T-helper 1 cell treated with Interleukin-12 subunit alpha and Interleukin-12 subunit beta and Interleukin-4 antibody, amounts not matched to agents 30 μg/mL and 1 μg/mL, for 36 hours (primary cell): ENCODE measurements around the gene UNC5A.

Experiments used
- H3K27ac Mint-ChIP-seq: one replicate; pipeline ENCODE4 v1.8.0; 2021; ENCODE audit warnings: mild to moderate bottlenecking, mixed read lengths
- H3K27me3 Mint-ChIP-seq: one replicate; pipeline ENCODE4 v1.8.0; 2021; ENCODE audit warnings: low read depth, mixed read lengths
- H3K36me3 Mint-ChIP-seq: one replicate; pipeline ENCODE4 v1.8.0; 2021; ENCODE audit warnings: low read depth, mixed read lengths
- H3K4me1 Mint-ChIP-seq: one replicate; pipeline ENCODE4 v1.8.0; 2021; ENCODE audit warnings: low read depth, mixed read lengths
- H3K4me3 Mint-ChIP-seq: one replicate; pipeline ENCODE4 v1.8.0; 2021; ENCODE audit warnings: mild to moderate bottlenecking, moderate library complexity, mixed read lengths
- H3K9me3 Mint-ChIP-seq: one replicate; pipeline ENCODE4 v1.8.0; 2021; ENCODE audit warnings: mixed read lengths

The UNC5A gene

GRCh38 chr5:176847726-176848290 is 37.4 kb downstream of the UNC5A start:
- Mint-ChIP-seq H3K9me3 (no peaks in the 10 kb centered on the region), H3K4me3 (no peak overlapping the region), H3K4me1 (no peaks in the 10 kb centered on the region), H3K36me3 (no peaks in the 10 kb centered on the region), H3K27me3 (peaks cover 7% of the 10 kb centered on the region), H3K27ac (no peak overlapping the region)

GRCh38 chr5:176848651-176849050 is 38.3 kb downstream of the UNC5A start:
- no peaks in the 10 kb centered on the region for H3K36me3 Mint-ChIP-seq
- H3K27me3 Mint-ChIP-seq, result peaks cover 7% of the 10 kb centered on the region
- H3K27ac Mint-ChIP-seq, result no peak overlapping the region
- no peaks in the 10 kb centered on the region for H3K4me1 Mint-ChIP-seq
- H3K9me3 Mint-ChIP-seq, result no peaks in the 10 kb centered on the region
- H3K4me3 Mint-ChIP-seq, result no peak overlapping the region

GRCh38 chr5:176849611-176850227 is 39.4 kb downstream of the UNC5A start:
- Mint-ChIP-seq H3K9me3 (no peaks in the 10 kb centered on the region), H3K36me3 (no peaks in the 10 kb centered on the region), H3K4me1 (no peaks in the 10 kb centered on the region), H3K27ac (no peak overlapping the region), H3K27me3 (peaks cover 7% of the 10 kb centered on the region), H3K4me3 (no peak overlapping the region)

GRCh38 chr5:176850371-176851245 is 40.2 kb downstream of the UNC5A start:
- Mint-ChIP-seq H3K9me3 (no peaks in the 10 kb centered on the region), H3K4me1 (no peaks in the 10 kb centered on the region), H3K27me3 (peaks cover 5% of the 10 kb centered on the region), H3K27ac (no peak overlapping the region), H3K4me3 (no peak overlapping the region), H3K36me3 (no peaks in the 10 kb centered on the region)

- Mint-ChIP-seq H3K27me3 (no peaks in the 10 kb centered on the region), H3K4me3 (no peak overlapping the region)
Observed at GRCh38 chr5:176851380-176851779, 41.0 kb downstream of the UNC5A start.

GRCh38 chr5:176851871-176852658 is 41.7 kb downstream of the UNC5A start:
- H3K9me3 Mint-ChIP-seq, result no peaks in the 10 kb centered on the region
- no peak overlapping the region for H3K4me3 Mint-ChIP-seq
- no peaks in the 10 kb centered on the region for H3K36me3 Mint-ChIP-seq
- no peaks in the 10 kb centered on the region for H3K27me3 Mint-ChIP-seq
- H3K27ac Mint-ChIP-seq, result no peak overlapping the region
- H3K4me1 Mint-ChIP-seq, result no peaks in the 10 kb centered on the region

More at GRCh38 chr5:176851380-176851779, 41.0 kb downstream of the UNC5A start:
- H3K9me3 Mint-ChIP-seq, result no peaks in the 10 kb centered on the region
- H3K36me3 Mint-ChIP-seq, result no peaks in the 10 kb centered on the region
- no peak overlapping the region for H3K27ac Mint-ChIP-seq
- no peaks in the 10 kb centered on the region for H3K4me1 Mint-ChIP-seq

GRCh38 chr5:176853151-176853778 is 42.9 kb downstream of the UNC5A start:
- Mint-ChIP-seq H3K4me3 (no peak overlapping the region), H3K9me3 (no peaks in the 10 kb centered on the region), H3K4me1 (no peaks in the 10 kb centered on the region), H3K36me3 (no peaks in the 10 kb centered on the region), H3K27me3 (no peaks in the 10 kb centered on the region), H3K27ac (no peak overlapping the region)

- Mint-ChIP-seq H3K27me3 (no peaks in the 10 kb centered on the region), H3K4me3 (no peak overlapping the region), H3K4me1 (no peaks in the 10 kb centered on the region), H3K27ac (no peak overlapping the region), H3K9me3 (no peaks in the 10 kb centered on the region), H3K36me3 (no peaks in the 10 kb centered on the region)
Observed at GRCh38 chr5:176854164-176854563, 43.8 kb downstream of the UNC5A start.

- no peak overlapping the region for H3K4me3 Mint-ChIP-seq
- no peaks in the 10 kb centered on the region for H3K36me3 Mint-ChIP-seq
- no peaks in the 10 kb centered on the region for H3K9me3 Mint-ChIP-seq
- no peaks in the 10 kb centered on the region for H3K27me3 Mint-ChIP-seq
- no peak overlapping the region for H3K27ac Mint-ChIP-seq
- H3K4me1 Mint-ChIP-seq, result no peaks in the 10 kb centered on the region
Observed at GRCh38 chr5:176855598-176855997, 45.2 kb downstream of the UNC5A start.

GRCh38 chr5:176856746-176857145 is 46.4 kb downstream of the UNC5A start:
- no peaks in the 10 kb centered on the region for H3K27me3 Mint-ChIP-seq
- H3K9me3 Mint-ChIP-seq, result no peaks in the 10 kb centered on the region
- no peak overlapping the region for H3K4me3 Mint-ChIP-seq
- no peaks in the 10 kb centered on the region for H3K36me3 Mint-ChIP-seq
- H3K27ac Mint-ChIP-seq, result no peak overlapping the region
- H3K4me1 Mint-ChIP-seq, result no peaks in the 10 kb centered on the region

- H3K27me3 Mint-ChIP-seq, result no peaks in the 10 kb centered on the region
- no peak overlapping the region for H3K27ac Mint-ChIP-seq
- no peaks in the 10 kb centered on the region for H3K36me3 Mint-ChIP-seq
- H3K9me3 Mint-ChIP-seq, result no peaks in the 10 kb centered on the region
- no peak overlapping the region for H3K4me3 Mint-ChIP-seq
- no peaks in the 10 kb centered on the region for H3K4me1 Mint-ChIP-seq
Observed at GRCh38 chr5:176857216-176857893, 47.0 kb downstream of the UNC5A start.

- no peaks in the 10 kb centered on the region for H3K36me3 Mint-ChIP-seq
- no peaks in the 10 kb centered on the region for H3K9me3 Mint-ChIP-seq
- H3K27ac Mint-ChIP-seq, result no peak overlapping the region
- no peaks in the 10 kb centered on the region for H3K27me3 Mint-ChIP-seq
- no peak overlapping the region for H3K4me3 Mint-ChIP-seq
- no peaks in the 10 kb centered on the region for H3K4me1 Mint-ChIP-seq
Observed at GRCh38 chr5:176857894-176858273, 47.5 kb downstream of the UNC5A start.

- Mint-ChIP-seq H3K4me3 (no peak overlapping the region), H3K27ac (no peak overlapping the region), H3K27me3 (peaks cover 4% of the 10 kb centered on the region), H3K4me1 (no peaks in the 10 kb centered on the region), H3K36me3 (no peaks in the 10 kb centered on the region), H3K9me3 (no peaks in the 10 kb centered on the region)
Observed at GRCh38 chr5:176859916-176860315, 49.6 kb downstream of the UNC5A start.

GRCh38 chr5:176860381-176860780 is 50.0 kb downstream of the UNC5A start:
- Mint-ChIP-seq H3K36me3 (no peaks in the 10 kb centered on the region), H3K27ac (no peak overlapping the region), H3K4me1 (no peaks in the 10 kb centered on the region), H3K27me3 (peaks cover 4% of the 10 kb centered on the region), H3K4me3 (no peak overlapping the region), H3K9me3 (no peaks in the 10 kb centered on the region)
